ENCODE results near the gene CACNA1C. TPM values are rescaled to one million over a fixed set of nuclear protein-coding genes. Genes with fewer than 3 reads are reported as not detected.

The CACNA1C gene
- total RNA-seq, 1 experiment from 2014 or later, result 1.8 TPM

DNA sequence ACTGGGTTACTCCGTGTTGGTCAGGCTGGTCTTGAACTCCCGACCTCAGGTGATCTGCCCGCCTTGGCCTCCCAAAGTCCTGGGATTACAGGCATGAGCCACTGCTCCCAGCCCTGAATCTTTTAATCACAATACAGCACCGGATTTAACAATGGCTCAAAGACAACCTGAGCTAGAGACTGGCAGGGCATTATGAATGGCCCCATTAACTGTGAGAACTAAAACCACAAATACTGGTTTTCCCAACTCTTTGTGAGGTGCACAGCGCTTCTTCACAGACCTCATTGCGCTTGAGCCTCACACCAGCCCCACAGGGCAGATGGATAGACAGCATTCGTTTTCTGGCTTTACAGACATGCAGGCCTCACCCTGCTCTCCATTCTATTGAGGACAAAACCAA is 634.9 kb downstream of the CACNA1C start:
- no peak for DNase-seq (ENCODE audit: low read depth)

GRCh38 chr12:2688381-2688931 is 635.7 kb downstream of the CACNA1C start:
- no peak for DNase-seq (ENCODE audit: low read depth)

DNA sequence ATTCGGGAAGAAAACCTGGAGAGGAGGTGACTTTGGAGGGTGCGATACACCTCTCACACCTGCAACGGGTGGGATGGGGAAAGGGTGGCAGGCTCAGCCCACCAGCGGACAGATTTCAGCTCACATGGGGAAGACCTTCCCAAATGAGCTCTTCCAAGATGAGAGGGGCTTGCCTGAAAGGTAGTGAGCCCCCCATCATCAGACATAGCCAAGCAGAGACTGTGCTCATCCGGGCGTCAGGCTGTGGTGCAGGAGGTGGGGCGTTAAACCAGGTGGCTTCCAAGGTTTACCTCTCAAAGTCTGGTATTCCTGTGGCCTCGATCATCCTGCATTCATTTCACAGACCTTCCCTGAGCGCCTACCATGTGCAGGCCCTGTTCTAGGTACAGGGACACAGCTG is 636.6 kb downstream of the CACNA1C start:
- no peak for DNase-seq (ENCODE audit: low read depth)

DNA sequence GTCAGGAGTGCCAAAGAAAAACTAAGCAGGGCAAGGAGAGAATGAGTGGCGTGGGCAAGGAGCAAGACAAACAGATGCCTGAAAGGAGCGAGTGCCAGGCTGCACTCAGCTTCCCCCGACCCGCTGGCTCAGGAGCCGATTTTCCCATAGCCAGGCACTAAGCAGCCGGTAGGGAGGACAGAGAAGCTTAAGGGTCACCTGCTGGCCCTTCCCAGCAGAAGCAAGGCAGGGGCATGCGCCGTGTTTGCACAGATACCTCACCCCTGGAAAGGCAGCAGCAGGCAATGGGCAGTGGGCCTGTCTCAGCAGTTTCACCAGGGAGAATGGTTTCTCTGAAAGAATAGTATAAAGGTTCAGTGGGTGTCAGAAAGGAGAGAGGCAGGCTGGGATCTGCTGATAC is 637.1 kb downstream of the CACNA1C start:
- DNase-seq (ENCODE audit: low read depth), result no peak

GRCh38 chr12:2690348-2691005 is 637.7 kb downstream of the CACNA1C start:
- no peak for DNase-seq (ENCODE audit: low read depth)

GRCh38 chr12:2691006-2691344 is 638.2 kb downstream of the CACNA1C start:
- DNase-seq (ENCODE audit: low read depth), result peak; percentile 56

DNA sequence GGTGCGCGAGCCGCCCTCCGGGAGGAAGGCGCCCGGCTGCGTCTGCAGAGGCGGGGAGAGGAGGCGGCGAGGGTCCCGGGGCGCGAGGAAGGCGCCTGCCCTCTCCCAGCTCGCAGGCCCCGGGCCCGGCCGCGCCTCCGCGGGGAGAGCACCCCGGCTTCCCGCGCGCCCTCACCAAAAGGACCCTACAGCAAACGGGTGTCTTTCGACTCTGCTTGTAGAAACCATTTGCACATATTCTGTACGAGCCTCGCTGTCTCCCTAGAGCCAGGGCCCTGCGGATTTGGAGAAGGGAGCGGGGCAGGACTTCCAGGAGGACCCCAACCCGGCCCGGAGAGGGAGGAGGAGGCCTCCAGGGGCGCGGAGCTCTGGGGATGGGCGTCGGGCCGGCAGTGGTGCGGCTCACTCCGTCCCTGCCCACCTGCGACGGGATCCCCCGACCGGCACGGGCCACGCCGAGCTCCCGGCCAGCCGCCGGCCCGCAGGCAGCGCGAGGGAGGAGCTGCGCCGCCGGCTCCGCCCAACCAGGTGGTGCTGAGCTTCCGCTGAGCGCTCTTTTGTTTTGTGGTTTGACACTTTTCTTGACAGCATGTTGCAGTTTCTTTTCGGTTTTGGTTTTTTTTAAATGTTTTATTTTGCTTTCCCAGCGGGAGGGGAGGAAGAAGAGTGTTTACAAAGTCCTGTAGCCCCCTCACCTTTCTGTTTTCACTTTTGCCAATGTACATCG is 638.7 kb downstream of the CACNA1C start:
- DNase-seq (ENCODE audit: low read depth), result peak; percentile 63

DNA sequence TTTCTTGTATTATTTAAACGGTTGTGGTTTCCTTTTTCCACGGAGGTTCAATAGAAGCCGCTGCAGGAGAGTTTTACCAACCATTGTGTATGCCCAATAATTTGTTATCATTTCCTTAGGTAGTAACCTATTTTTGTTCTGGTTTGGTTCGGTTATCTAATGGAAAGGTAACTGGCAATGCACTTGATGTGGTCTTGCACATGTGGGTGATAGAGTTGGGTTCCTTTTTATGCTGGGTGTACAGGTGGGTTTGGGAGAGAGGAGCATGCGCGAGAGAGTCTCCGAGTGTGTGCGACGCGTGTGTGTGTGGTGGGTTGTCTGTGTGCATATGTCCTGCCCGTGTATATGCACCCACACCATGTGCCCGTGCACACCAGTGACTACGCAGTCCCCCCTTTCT is 639.3 kb downstream of the CACNA1C start:
- no peak for DNase-seq (ENCODE audit: low read depth)

- no peak for DNase-seq (ENCODE audit: low read depth)
Observed at GRCh38 chr12:2693244-2693860, 640.6 kb downstream of the CACNA1C start.

DNA sequence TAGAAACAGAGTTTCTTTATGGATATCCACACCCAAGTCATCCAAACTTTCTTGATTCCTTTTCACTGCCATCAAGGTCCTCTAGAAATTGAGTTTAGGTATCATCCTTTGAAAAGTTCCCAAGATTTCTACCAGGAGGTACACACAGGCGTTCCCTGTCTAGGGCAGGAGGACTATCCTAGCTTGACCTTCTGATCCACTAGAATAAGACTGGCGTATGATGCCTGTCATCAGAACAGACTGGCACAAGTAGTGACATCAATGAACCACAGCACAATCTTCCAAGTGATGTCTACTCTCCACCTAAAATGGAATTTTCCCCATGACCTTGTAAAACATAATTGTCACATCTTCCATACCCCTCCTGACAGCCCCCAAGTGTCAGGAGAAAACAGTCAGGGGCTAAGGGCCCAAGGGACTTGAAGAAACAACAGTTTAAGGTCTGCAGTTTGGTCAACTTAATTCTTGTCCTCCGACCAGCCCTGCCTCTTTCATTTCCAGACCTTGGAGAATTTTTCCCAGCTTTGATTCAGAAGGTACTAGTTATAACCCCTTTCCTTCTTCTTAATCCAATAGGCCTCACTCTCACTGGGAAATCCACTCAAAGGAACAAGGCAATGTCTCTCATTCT is 641.3 kb downstream of the CACNA1C start:
- DNase-seq (ENCODE audit: low read depth), result no peak

GRCh38 chr12:2696136-2696535 is 643.3 kb downstream of the CACNA1C start:
- no peak for DNase-seq (ENCODE audit: low read depth)

GRCh38 chr12:2697057-2697800 is 644.4 kb downstream of the CACNA1C start:
- no peak for DNase-seq (ENCODE audit: low read depth)

GRCh38 chr12:2698566-2698965 is 645.8 kb downstream of the CACNA1C start:
- no peak for DNase-seq (ENCODE audit: low read depth)

- DNase-seq (ENCODE audit: low read depth), result no peak
Observed at GRCh38 chr12:2710701-2711100, 657.9 kb downstream of the CACNA1C start.

GRCh38 chr12:2719392-2719791 is 666.6 kb downstream of the CACNA1C start:
- DNase-seq (ENCODE audit: low read depth), result no peak

DNA sequence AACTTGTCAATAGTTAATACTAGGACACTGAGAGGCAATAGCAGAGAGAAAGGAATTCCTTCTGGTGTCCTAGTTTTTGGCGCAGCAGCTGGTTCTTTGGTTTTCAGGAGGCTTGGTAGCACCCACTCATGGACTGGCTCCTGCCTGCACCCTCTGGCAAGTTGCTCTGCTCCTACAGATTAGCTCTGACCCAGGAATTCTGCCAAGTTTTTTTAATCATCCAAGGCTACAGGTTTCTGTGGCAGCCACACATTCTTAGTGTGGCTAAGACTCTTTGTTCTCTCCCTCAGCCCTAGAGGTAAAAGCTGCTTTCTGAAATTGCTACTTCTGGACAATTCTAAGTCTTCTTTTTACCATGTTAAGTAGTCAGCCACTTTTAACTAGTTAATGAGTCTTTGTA is 670.0 kb downstream of the CACNA1C start:
- no peak for DNase-seq (ENCODE audit: low read depth)

- no peak for DNase-seq (ENCODE audit: low read depth)
Observed at GRCh38 chr12:2732290-2732689, 679.5 kb downstream of the CACNA1C start.

- DNase-seq (ENCODE audit: low read depth), result no peak
Observed at GRCh38 chr12:2733493-2734355, 680.9 kb downstream of the CACNA1C start.

GRCh38 chr12:2735432-2735831 is 682.6 kb downstream of the CACNA1C start:
- no peak for DNase-seq (ENCODE audit: low read depth)

DNA sequence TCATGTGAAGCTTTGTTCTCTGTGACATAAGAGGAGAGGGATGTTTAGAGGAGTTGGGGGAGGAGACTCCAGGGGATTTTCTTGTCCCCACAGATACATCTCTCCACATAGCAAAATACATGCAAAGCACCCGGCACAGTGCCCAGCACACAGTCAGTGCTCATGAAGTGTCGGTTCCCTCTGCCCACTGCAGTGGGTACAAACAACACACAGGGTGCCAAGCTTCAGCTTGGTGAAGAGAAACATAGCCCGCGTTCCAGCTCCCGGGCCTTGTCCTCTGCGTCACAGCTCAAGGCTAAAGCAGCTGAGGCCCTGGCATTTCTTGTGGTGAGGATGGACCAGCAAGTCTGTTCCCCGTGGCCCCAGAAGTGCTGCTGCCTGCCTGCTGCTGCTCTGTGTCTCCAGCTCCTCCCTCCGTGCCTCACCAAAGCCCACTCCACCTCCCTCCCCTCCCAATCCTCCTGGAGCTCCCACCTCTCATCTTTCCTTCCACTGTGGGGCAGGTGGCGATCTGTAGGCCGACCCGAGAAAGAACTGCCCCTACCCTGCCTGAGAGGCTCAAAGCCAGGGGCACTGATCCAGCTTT is 685.0 kb downstream of the CACNA1C start:
- DNase-seq (ENCODE audit: low read depth), result no peak
